ENCODE results near the gene SEC11A.
"Not testable (repeated sequence)": the region's sequence is repeated elsewhere in the genome, so short reads cannot be mapped to it uniquely, and the experiment has no call there.

Gene SEC11A

GRCh38 chr15:84752195-84752594 lies 36.3 kb upstream of the SEC11A start:
- H3K4me3 ChIP-seq (ENCODE audit: low read depth, low read length): no peak overlapping the region
- TF ChIP-seq, protein P1, sequence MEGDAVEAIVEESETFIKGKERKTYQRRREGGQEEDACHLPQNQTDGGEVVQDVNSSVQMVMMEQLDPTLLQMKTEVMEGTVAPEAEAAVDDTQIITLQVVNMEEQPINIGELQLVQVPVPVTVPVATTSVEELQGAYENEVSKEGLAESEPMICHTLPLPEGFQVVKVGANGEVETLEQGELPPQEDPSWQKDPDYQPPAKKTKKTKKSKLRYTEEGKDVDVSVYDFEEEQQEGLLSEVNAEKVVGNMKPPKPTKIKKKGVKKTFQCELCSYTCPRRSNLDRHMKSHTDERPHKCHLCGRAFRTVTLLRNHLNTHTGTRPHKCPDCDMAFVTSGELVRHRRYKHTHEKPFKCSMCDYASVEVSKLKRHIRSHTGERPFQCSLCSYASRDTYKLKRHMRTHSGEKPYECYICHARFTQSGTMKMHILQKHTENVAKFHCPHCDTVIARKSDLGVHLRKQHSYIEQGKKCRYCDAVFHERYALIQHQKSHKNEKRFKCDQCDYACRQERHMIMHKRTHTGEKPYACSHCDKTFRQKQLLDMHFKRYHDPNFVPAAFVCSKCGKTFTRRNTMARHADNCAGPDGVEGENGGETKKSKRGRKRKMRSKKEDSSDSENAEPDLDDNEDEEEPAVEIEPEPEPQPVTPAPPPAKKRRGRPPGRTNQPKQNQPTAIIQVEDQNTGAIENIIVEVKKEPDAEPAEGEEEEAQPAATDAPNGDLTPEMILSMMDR (IDR thresholded peaks at IDR 0.05; ENCODE audit: low read depth, low read length): no peak
- no peaks in the 10 kb centered on the region for H3K9me3 ChIP-seq (ENCODE audit: severe bottlenecking)
- no peaks in the 10 kb centered on the region for H3K27me3 ChIP-seq (ENCODE audit: insufficient read depth, low read depth, severe bottlenecking)
- no peak overlapping the region for H3K27ac ChIP-seq
- DNase-seq: no peak
- peaks cover 37% of the 10 kb centered on the region for H3K36me3 ChIP-seq

DNA sequence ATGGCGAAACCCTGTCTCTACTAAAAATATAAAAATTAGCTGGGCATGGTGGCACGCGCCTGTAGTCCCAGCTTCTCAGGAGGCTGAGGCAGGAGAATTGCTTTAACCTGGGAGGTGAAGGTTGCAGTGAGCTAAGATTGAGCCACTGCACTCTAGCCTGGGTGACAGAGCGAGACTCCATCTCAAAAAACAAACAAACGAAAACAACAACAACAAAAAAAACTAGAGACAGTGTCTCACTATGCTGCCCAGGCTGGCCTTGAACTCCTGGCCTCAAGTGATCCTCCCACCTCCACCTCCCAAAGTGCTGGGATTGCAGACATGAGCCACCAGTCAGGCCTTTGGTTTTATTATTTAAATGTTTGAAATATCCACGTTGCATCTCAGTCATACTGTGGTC lies 35.8 kb upstream of the SEC11A start:
- not testable (repeated sequence) for DNase-seq; H3K9me3 ChIP-seq (ENCODE audit: severe bottlenecking); H3K4me3 ChIP-seq (ENCODE audit: low read depth, low read length); H3K27me3 ChIP-seq (ENCODE audit: insufficient read depth, low read depth, severe bottlenecking)
- Histone ChIP-seq H3K27ac (0 out of 2 replicates have a peak overlapping the region, but pooled peaks have one; percentile 99), H3K36me3 (peaks cover 37% of the 10 kb centered on the region)

DNA sequence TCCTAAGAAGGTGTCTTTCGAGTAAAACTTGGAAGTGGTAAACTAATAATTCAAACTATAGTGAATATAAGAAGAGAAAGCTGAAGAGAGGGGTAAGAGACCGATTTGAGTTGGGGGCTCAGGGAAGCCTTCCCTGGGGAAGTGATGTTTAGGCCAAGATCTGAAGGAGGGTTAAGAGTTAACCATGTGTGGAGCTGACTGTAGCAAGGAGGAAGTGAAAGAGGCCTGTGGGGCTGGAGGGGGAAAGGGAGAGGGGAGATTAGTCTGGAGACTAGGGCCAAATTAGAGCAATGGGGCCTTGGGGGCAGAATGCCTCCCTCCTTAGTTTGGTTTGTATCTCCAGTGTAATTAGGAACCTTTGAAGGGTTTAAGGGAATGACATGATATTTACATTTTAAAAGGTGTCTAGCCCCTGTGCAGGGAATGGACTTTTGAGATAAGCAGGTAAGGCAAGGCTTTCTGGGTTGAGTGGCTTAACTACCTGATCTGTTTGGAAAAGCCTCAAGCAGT lies 34.7 kb upstream of the SEC11A start:
- DNase-seq: peak; percentile 23
- no peaks in the 10 kb centered on the region for H3K27me3 ChIP-seq (ENCODE audit: insufficient read depth, low read depth, severe bottlenecking)
- no peaks in the 10 kb centered on the region for H3K9me3 ChIP-seq (ENCODE audit: severe bottlenecking)
- H3K36me3 ChIP-seq: peaks cover 29% of the 10 kb centered on the region
- peak overlapping the region; percentile 12; the same call in 1 of the 2 replicates for H3K4me3 ChIP-seq (ENCODE audit: low read depth, low read length)
- TF ChIP-seq, protein P1 (IDR thresholded peaks at IDR 0.05; ENCODE audit: low read depth, low read length): no peak
- H3K27ac ChIP-seq: peak overlapping the region; percentile 99

GRCh38 chr15:84749111-84749991 lies 33.4 kb upstream of the SEC11A start:
- H3K27me3 ChIP-seq (ENCODE audit: insufficient read depth, low read depth, severe bottlenecking): no peaks in the 10 kb centered on the region
- TF ChIP-seq, protein P1 (IDR thresholded peaks at IDR 0.05; ENCODE audit: low read depth, low read length): no peak
- peaks cover 28% of the 10 kb centered on the region for H3K36me3 ChIP-seq
- peak overlapping the region; percentile 86 for H3K4me3 ChIP-seq (ENCODE audit: low read depth, low read length)
- DNase-seq: peak; percentile 91
- no peaks in the 10 kb centered on the region for H3K9me3 ChIP-seq (ENCODE audit: severe bottlenecking)
- H3K27ac ChIP-seq: peak overlapping the region; percentile 99

DNA sequence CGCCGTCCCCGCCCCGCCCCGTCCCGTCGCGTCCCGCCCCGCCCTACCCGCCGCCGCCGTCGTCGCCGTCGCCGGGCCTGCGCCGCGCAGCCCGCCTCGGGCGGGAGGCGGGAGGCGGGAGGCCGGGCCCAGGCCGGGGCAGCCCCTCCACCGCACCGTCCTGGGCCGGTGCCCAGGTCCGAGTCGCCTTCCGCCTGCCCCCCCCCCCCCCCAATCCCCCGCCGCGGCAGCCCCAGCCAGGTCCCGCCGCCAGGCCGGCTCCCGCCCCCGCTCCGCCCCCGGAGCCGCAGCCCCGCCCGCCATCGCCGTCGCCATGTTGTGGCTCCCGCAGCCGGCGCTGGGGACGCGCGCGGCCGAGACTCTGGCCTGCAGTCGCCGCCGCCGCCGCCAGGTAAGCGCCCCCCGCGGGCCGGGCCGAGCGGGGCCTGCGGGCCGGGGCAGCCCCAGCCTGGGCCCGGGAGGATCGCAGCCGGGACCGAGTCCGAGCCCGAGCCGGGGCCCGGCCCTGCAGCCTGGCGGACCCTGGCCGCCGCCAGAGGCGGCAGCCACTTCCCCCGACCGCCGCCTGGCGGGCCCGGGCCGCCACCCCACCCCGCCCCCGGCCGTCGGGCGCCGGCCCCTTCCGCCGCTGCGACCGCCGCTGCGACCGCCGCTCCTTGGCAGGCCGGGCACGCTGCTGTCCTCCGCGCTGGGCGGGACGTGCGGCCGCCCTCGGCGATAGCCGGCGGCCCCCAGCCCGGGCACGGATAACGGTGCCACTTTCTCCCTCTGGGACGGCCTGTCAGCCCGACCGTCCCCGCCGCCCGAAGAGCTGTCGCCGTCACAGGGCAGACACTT lies 32.6 kb upstream of the SEC11A start, which contains the start of gene ZNF592:
TSS of gene ZNF592 (plus strand) at position 319 of the 837 bp plus-strand sequence. CDS start 34,084 bp downstream, outside the sequence.
- Histone ChIP-seq H3K27me3 (ENCODE audit: insufficient read depth, low read depth, severe bottlenecking) (no peaks in the 10 kb centered on the region), H3K9me3 (ENCODE audit: severe bottlenecking) (no peaks in the 10 kb centered on the region), H3K36me3 (peaks cover 19% of the 10 kb centered on the region), H3K27ac (peak within 1 kb of the TSS; percentile 99), H3K4me3 (ENCODE audit: low read depth, low read length) (peak within 1 kb of the TSS; percentile 86)
- TF ChIP-seq, protein P1 (IDR thresholded peaks at IDR 0.05; ENCODE audit: low read depth, low read length): no peak
- peak; percentile 76 for DNase-seq

All from WERI-Rb-1 (cell line).